PC-3 (cell line): Measurements from ENCODE around the gene AXL. TPM values are rescaled to one million over a fixed set of nuclear protein-coding genes. Genes with fewer than 3 reads are reported as not detected.

Source experiments
- ATAC-seq: fragments of 200-7000 bp; cut with Tn5 transposase; 2 replicates; pipeline ENCODE4 v1.9.1; 2020; ENCODE audit warnings: mild to moderate bottlenecking, moderate library complexity
- BruUV-seq: library from RNA; stranded (reverse); fragments of 400-500 nt; replicated peaks from 2 replicates; lab custom pipeline; 2021; lab: Mats Ljungman, UMichigan
- CTCF ChIA-PET: fragments of 300-600 bp; sonication (Branson Sonifier 250); formaldehyde crosslinking; loops from one replicate; lab custom pipeline; 2022; ENCODE audit warnings: antibody characterized with exemption; lab: Charles Lee
- POLR2A ChIA-PET: fragments of 300-600 bp; sonication (Branson Sonifier 250); formaldehyde crosslinking; loops from one replicate; lab custom pipeline; 2022; ENCODE audit warnings: antibody characterized with exemption; ENCODE audit not compliant: unreplicated experiment; lab: Charles Lee
- DNase-seq: peaks from one replicate; pipeline ENCODE4 v3.0.0-alpha.2; 2015
- H2AFZ ChIP-seq: fragments of 300-600 bp; sonication (generic); 2 replicates; pipeline ENCODE4 v1.6.0; 2016; ENCODE audit warnings: antibody characterized with exemption, low read length
- H3F3A ChIP-seq: fragments of 300-600 bp; sonication (generic); one replicate; pipeline ENCODE4 v1.6.0; 2017; ENCODE audit warnings: antibody characterized with exemption, low read length, control low read depth, mild to moderate bottlenecking; ENCODE audit not compliant: unreplicated experiment
- H3K27ac ChIP-seq: fragments of 300-600 bp; sonication (generic); 2 replicates; pipeline ENCODE4 v1.5.1; 2016; ENCODE audit warnings: mild to moderate bottlenecking, low read length
- H3K27me3 ChIP-seq: fragments of 300-600 bp; sonication (generic); 2 replicates; pipeline ENCODE4 v1.6.1; 2016; ENCODE audit warnings: low read length, mixed read lengths
- H3K36me3 ChIP-seq: fragments of 300-600 bp; sonication (generic); 2 replicates; pipeline ENCODE4 v1.6.1; 2016; ENCODE audit warnings: low read depth, mixed run types, low read length, mixed read lengths
- H3K4me1 ChIP-seq: fragments of 300-600 bp; sonication (generic); 2 replicates; pipeline ENCODE4 v1.5.1; 2016; ENCODE audit warnings: low read length; ENCODE audit not compliant: insufficient read depth
- H3K4me2 ChIP-seq: fragments of 300-600 bp; sonication (generic); 2 replicates; pipeline ENCODE4 v1.6.0; 2016; ENCODE audit warnings: low read length
- H3K4me3 ChIP-seq: fragments of 300-600 bp; sonication (generic); 2 replicates; pipeline ENCODE4 v1.5.1; 2016; ENCODE audit warnings: mild to moderate bottlenecking, low read length, mixed read lengths
- H3K79me2 ChIP-seq: fragments of 300-600 bp; sonication (generic); 2 replicates; pipeline ENCODE4 v1.6.1; 2017; ENCODE audit warnings: low read length, mixed read lengths
- H3K9ac ChIP-seq: fragments of 300-600 bp; sonication (generic); 2 replicates; pipeline ENCODE4 v1.6.0; 2016; ENCODE audit warnings: mild to moderate bottlenecking, low read length
- H3K9me2 ChIP-seq: fragments of 300-600 bp; sonication (generic); replicated peaks from 2 replicates; pipeline ENCODE4 v1.6.1; 2016; ENCODE audit warnings: mixed run types, low read length, mixed read lengths
- H3K9me3 ChIP-seq: fragments of 300-600 bp; sonication (generic); 2 replicates; pipeline ENCODE4 v1.6.1; 2016; ENCODE audit warnings: low read length, mixed read lengths
- H4K20me1 ChIP-seq: fragments of 300-600 bp; sonication (generic); 2 replicates; pipeline ENCODE4 v1.6.1; 2016; ENCODE audit warnings: low read length, mixed read lengths
- EZH2 ChIP-seq: fragments of 300-600 bp; sonication (generic); IDR thresholded peaks from one replicate; pipeline ENCODE4 v1.6.1; 2017; ENCODE audit warnings: antibody characterized with exemption, mild to moderate bottlenecking, low read length; ENCODE audit not compliant: unreplicated experiment
- EZH2phosphoT487 ChIP-seq: fragments of 300-600 bp; sonication (generic); IDR thresholded peaks from 2 replicates; pipeline ENCODE4 v1.6.1; 2018; ENCODE audit warnings: mild to moderate bottlenecking, antibody characterized with exemption, low read length, borderline replicate concordance
- intact Hi-C: fragments of 100-400 bp; cut with micrococcal nuclease; formaldehyde crosslinking; loops from 2 replicates; pipeline ENCODE4 v1.9.0; 2023
- total RNA-seq: library from RNA; depleted of rRNA; stranded (reverse); fragments of >200 nt; gene quantifications from 2 replicates; pipeline ENCODE4 v1.2.3, GENCODE V29; 2014
- TF ChIP-seq, protein P1 (sequence below): fragments of 300-600 bp; sonication (generic); conservative IDR thresholded peaks from 2 replicates; pipeline ENCODE4 v1.5.1; 2017; ENCODE audit warnings: antibody characterized with exemption, low read depth, mild to moderate bottlenecking, low read length

The AXL gene
- total RNA-seq, 1 experiment from 2014 or later, result 172 TPM

- TF ChIP-seq EZH2phosphoT487, result no peak
- TF ChIP-seq EZH2, result no peak
- TF ChIP-seq, protein P1, sequence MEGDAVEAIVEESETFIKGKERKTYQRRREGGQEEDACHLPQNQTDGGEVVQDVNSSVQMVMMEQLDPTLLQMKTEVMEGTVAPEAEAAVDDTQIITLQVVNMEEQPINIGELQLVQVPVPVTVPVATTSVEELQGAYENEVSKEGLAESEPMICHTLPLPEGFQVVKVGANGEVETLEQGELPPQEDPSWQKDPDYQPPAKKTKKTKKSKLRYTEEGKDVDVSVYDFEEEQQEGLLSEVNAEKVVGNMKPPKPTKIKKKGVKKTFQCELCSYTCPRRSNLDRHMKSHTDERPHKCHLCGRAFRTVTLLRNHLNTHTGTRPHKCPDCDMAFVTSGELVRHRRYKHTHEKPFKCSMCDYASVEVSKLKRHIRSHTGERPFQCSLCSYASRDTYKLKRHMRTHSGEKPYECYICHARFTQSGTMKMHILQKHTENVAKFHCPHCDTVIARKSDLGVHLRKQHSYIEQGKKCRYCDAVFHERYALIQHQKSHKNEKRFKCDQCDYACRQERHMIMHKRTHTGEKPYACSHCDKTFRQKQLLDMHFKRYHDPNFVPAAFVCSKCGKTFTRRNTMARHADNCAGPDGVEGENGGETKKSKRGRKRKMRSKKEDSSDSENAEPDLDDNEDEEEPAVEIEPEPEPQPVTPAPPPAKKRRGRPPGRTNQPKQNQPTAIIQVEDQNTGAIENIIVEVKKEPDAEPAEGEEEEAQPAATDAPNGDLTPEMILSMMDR, result peak; percentile 31; the same call in 1 of the 2 replicates
- H3K79me2 ChIP-seq, result peaks cover 50% of the 10 kb centered on the region
- BruUV-seq, result no TSS peak
- H3K27ac ChIP-seq, result peak within 1 kb of the TSS; percentile 95
- DNase-seq (peak; percentile 99), ATAC-seq (peak; percentile 68)
- peak within 1 kb of the TSS; percentile 97 for H3K4me3 ChIP-seq
- no peaks in the 10 kb centered on the region for H3K9me2 ChIP-seq
- peaks cover 9% of the 10 kb centered on the region for H3F3A ChIP-seq
- H3K36me3 ChIP-seq, result peaks cover 21% of the 10 kb centered on the region
- no peaks in the 10 kb centered on the region for H3K27me3 ChIP-seq
- peaks cover 16% of the 10 kb centered on the region for H3K4me1 ChIP-seq
- peak within 1 kb of the TSS; percentile 97 for H3K4me2 ChIP-seq
- intact Hi-C loops, result loop anchor here (2.0 kb wide), 2 partner anchors 39 to 47 kb away; partner anchors contain the start of gene CCDC97
- no peaks in the 10 kb centered on the region for H3K9me3 ChIP-seq
- POLR2A ChIA-PET, result interaction anchor here (1.2 to 1.9 kb wide), 2 partner anchors 45 to 100 kb away, joined by 5 to 8 read pairs; partner anchors contain the start of gene AXL
- peaks cover 7% of the 10 kb centered on the region; the same call in 1 of the 2 replicates for H4K20me1 ChIP-seq
- CTCF ChIA-PET, result interaction anchor here (0.6 to 0.7 kb wide), 2 partner anchors 35 to 500 kb away, joined by 3 to 5 read pairs; no protein-coding TSS in a partner anchor
- peak within 1 kb of the TSS; percentile 100 for H3K9ac ChIP-seq
- H2AFZ ChIP-seq, result peak within 1 kb of the TSS; percentile 74
Measured at GRCh38 chr19:41263850-41264580, 45.0 kb downstream of the AXL start, which contains the start of gene HNRNPUL1. HNRNPUL1 (plus strand) TSS chr19:41264372; CDS start chr19:41264504, 132 bp downstream.

DNA sequence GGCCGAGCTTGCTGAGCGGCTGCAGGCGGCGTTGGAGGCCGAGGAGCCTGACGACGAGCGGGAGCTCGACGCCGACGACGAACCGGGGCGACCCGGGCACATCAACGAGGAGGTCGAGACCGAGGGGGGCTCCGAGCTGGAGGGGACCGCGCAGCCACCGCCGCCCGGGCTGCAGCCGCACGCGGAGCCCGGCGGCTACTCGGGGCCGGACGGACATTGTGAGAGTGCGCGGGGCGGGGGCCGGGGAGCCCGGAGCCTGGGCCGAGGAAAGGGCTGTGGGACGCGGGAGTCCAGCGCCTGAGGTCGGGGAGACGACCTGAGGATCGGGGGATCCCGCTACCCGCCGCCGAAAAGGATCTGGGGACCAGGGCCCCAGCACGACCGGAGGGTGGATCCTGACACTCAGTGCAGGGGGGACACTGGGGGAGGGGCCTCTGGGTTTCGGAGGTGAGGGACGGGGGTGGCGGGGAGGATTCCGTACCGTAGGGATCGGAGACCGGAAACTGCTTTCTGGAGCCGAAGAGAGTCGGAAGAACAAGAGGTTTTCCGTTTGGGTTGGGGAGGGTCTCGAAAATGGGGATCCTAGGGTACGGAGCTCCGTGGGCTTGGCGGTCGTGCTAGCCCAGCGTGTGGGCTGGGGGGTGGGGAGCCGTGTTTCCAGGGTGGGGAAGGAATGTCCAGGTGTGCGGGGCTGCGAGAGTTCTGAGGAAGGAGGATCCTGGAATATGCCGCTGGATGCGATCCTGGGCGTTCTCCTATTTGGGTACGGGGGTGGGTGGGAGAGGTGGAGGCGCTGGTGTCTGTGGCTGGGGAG, 45.8 kb downstream of the AXL start:
- BruUV-seq, result no TSS peak
- Histone ChIP-seq H3K27me3 (no peaks in the 10 kb centered on the region), H3K4me2 (peak overlapping the region; percentile 80), H3K9me2 (no peaks in the 10 kb centered on the region), H3K36me3 (peaks cover 21% of the 10 kb centered on the region), H4K20me1 (peaks cover 7% of the 10 kb centered on the region; the same call in 1 of the 2 replicates), H3K4me1 (peaks cover 16% of the 10 kb centered on the region), H3K27ac (peak overlapping the region; percentile 95), H3K79me2 (peaks cover 56% of the 10 kb centered on the region), H2AFZ (peak overlapping the region; percentile 74), H3K4me3 (peak overlapping the region; percentile 97), H3F3A (peaks cover 9% of the 10 kb centered on the region), H3K9me3 (no peaks in the 10 kb centered on the region), H3K9ac (peak overlapping the region; percentile 100)
- DNase-seq (peak; percentile 46), ATAC-seq (no peak)
- TF ChIP-seq, protein P1, result no peak
- TF ChIP-seq EZH2phosphoT487, result no peak
- no peak for TF ChIP-seq EZH2
- ChIA-PET POLR2A (interaction anchor here (0.7 to 1.9 kb wide), 3 partner anchors 44 to 99 kb away, joined by 3 to 8 read pairs (median 5); partner anchors contain the start of gene AXL), CTCF (no interaction called here)
- intact Hi-C loops, result loop anchor here (2.0 kb wide), 1 partner anchor 46 kb away; the partner anchor contains the start of gene CCDC97
